HCT116 (cell line): ENCODE data around the gene HBE1. TPM values are rescaled to one million over a fixed set of nuclear protein-coding genes. Genes with fewer than 3 reads are reported as not detected.

Source experiments
- ATAC-seq: fragments of 200-7000 bp; cut with Tn5 transposase; 2 replicates; pipeline ENCODE4 v1.9.1; 2020; ENCODE audit warnings: mild to moderate bottlenecking, moderate library complexity
- BruUV-seq: library from RNA; stranded (reverse); fragments of 400-500 nt; replicated peaks from 2 replicates; lab custom pipeline; 2021; lab: Mats Ljungman, UMichigan
- CTCF ChIA-PET: fragments of 300-600 bp; sonication (Branson Sonifier 250); formaldehyde crosslinking; loops from one replicate; lab custom pipeline; 2021; ENCODE audit warnings: antibody characterized with exemption; lab: Charles Lee
- POLR2A ChIA-PET: fragments of 300-600, 350-600 bp; sonication (Branson Sonifier 250); formaldehyde crosslinking; loops from one replicate; lab custom pipeline; 2021; ENCODE audit warnings: antibody characterized with exemption; lab: Charles Lee
- RAD21 ChIA-PET, 2 experiments: fragments of 300-600 bp; sonication (Branson Sonifier 250); formaldehyde crosslinking; loops; one replicate each; lab custom pipeline; 2023; ENCODE audit warnings: low total read pairs in 2 of 2; ENCODE audit not compliant: uncharacterized antibody in 2 of 2, unreplicated experiment in 2 of 2, low non-redundant PET in 1 of 2; lab: Charles Lee
- DNase-seq: peaks from one replicate; pipeline ENCODE4 v3.0.0-alpha.2; 2010; ENCODE audit warnings: low read depth, low spot score
- H2AFZ ChIP-seq: fragments of 200-600 bp; shearing (Covaris generic), sonication (generic); 2 replicates; pipeline ENCODE4 v1.6.1; 2017; ENCODE audit warnings: low read depth, mixed run types, mixed read lengths, antibody characterized with exemption, low read length; ENCODE audit not compliant: poor library complexity, severe bottlenecking
- H3K27ac ChIP-seq: 2 replicates; pipeline ENCODE4 v1.5.1; 2012; ENCODE audit warnings: low read depth, low read length
- H3K27me3 ChIP-seq: fragments of 200-600 bp; sonication (generic); 2 replicates; pipeline ENCODE4 v1.6.1; 2016; ENCODE audit warnings: mixed run types, low read length, mixed read lengths; ENCODE audit not compliant: insufficient read depth
- H3K36me3 ChIP-seq, 2 experiments: fragments of 200-500 bp in 1 of 2; fragments of 200-600 bp in 1 of 2; sonication (Bioruptor generic) in 1 of 2; sonication (generic) in 1 of 2; 2 replicates each; pipeline versions ENCODE4 v1.5.1 to v1.6.1; 2014 to 2016; ENCODE audit warnings: low read length in 2 of 2, inconsistent platforms in 1 of 2, mixed read lengths in 1 of 2, mixed run types in 1 of 2; ENCODE audit not compliant: insufficient read depth in 2 of 2, control insufficient read depth in 1 of 2
- H3K4me1 ChIP-seq, 2 experiments: fragments of 200-600 bp in 1 of 2; sonication (generic) in 1 of 2; 2 replicates each; pipeline versions ENCODE4 v1.5.1 to v1.6.1; 2012 to 2017; ENCODE audit warnings: low read length in 2 of 2, inconsistent platforms in 1 of 2, mild to moderate bottlenecking in 1 of 2, mixed read lengths in 1 of 2, mixed run types in 1 of 2, moderate library complexity in 1 of 2; ENCODE audit not compliant: insufficient read depth in 2 of 2, control insufficient read depth in 1 of 2
- H3K4me2 ChIP-seq: fragments of 200-600 bp; sonication (generic); 2 replicates; pipeline ENCODE4 v1.6.1; 2017; ENCODE audit warnings: mixed run types, low read length, mixed read lengths
- H3K4me3 ChIP-seq, 2 experiments: fragments of 200-600 bp in 1 of 2; sonication (generic) in 1 of 2; replicated peaks in 1 of 2; 2 replicates each; pipeline ENCODE4 v1.5.1; 2011 to 2016; ENCODE audit warnings: low read length in 2 of 2, control low read depth in 1 of 2, low read depth in 1 of 2, mild to moderate bottlenecking in 1 of 2, mixed read lengths in 1 of 2, mixed run types in 1 of 2
- H3K79me2 ChIP-seq: fragments of 200-600 bp; sonication (generic); 2 replicates; pipeline ENCODE4 v1.6.1; 2017; ENCODE audit warnings: mild to moderate bottlenecking, mixed run types, low read length, moderate library complexity, mixed read lengths; ENCODE audit not compliant: insufficient read depth
- H3K9ac ChIP-seq: fragments of 200-600 bp; sonication (generic); 2 replicates; pipeline ENCODE4 v1.6.1; 2016; ENCODE audit warnings: low read length, mixed read lengths
- H3K9me2 ChIP-seq: fragments of 200-600 bp; sonication (generic), shearing (Covaris generic); 2 replicates; pipeline ENCODE4 v1.6.1; 2017; ENCODE audit warnings: mixed run types, mild to moderate bottlenecking, moderate library complexity; ENCODE audit not compliant: insufficient read depth
- H3K9me3 ChIP-seq, 2 experiments: fragments of 200-500 bp in 1 of 2; fragments of 200-600 bp in 1 of 2; sonication (Bioruptor generic) in 1 of 2; sonication (generic) in 1 of 2; 2 replicates each; pipeline ENCODE4 v1.6.1; 2014 to 2017; ENCODE audit warnings: low read length in 2 of 2, mixed read lengths in 2 of 2, inconsistent platforms in 1 of 2, low read depth in 1 of 2, mild to moderate bottlenecking in 1 of 2, mixed run types in 1 of 2, moderate library complexity in 1 of 2; ENCODE audit not compliant: control insufficient read depth in 1 of 2, insufficient read depth in 1 of 2
- H4K20me1 ChIP-seq: fragments of 200-600 bp; sonication (generic), shearing (Covaris generic); 2 replicates; pipeline ENCODE4 v1.6.1; 2017; ENCODE audit warnings: mixed run types, mild to moderate bottlenecking, moderate library complexity; ENCODE audit not compliant: insufficient read depth
- CBX3 ChIP-seq: IDR thresholded peaks from 2 replicates; pipeline ENCODE4 v1.6.1; 2012; ENCODE audit warnings: low read depth
- CEBPB ChIP-seq: IDR thresholded peaks from 2 replicates; pipeline ENCODE4 v1.6.1; 2012; ENCODE audit warnings: low read depth
- EGR1 ChIP-seq: IDR thresholded peaks from 2 replicates; pipeline ENCODE4 v1.6.1; 2012; ENCODE audit warnings: low read depth
- ELF1 ChIP-seq: IDR thresholded peaks from 2 replicates; pipeline ENCODE4 v1.6.1; 2012; ENCODE audit warnings: low read depth, borderline replicate concordance
- EZH2 ChIP-seq: fragments of 200-600 bp; sonication (generic); IDR thresholded peaks from 2 replicates; pipeline ENCODE4 v1.6.1; 2017; ENCODE audit warnings: antibody characterized with exemption, mixed run types
- EZH2phosphoT487 ChIP-seq: fragments of 200-600 bp; IDR thresholded peaks from 2 replicates; pipeline ENCODE4 v1.6.1; 2018; ENCODE audit warnings: antibody characterized with exemption, borderline replicate concordance
- FOSL1 ChIP-seq: IDR thresholded peaks from 2 replicates; pipeline ENCODE4 v1.6.1; 2012; ENCODE audit warnings: low read depth
- JUND ChIP-seq: IDR thresholded peaks from 2 replicates; pipeline ENCODE4 v1.6.1; 2012
- POLR2A ChIP-seq: IDR thresholded peaks from 2 replicates; pipeline ENCODE4 v1.7.0; 2011; ENCODE audit warnings: borderline replicate concordance; ENCODE audit not compliant: insufficient read depth, insufficient read length; ENCODE audit errors: extremely low read depth
- POLR2AphosphoS5 ChIP-seq: IDR thresholded peaks from 2 replicates; pipeline ENCODE4 v1.6.1; 2011; ENCODE audit warnings: mild to moderate bottlenecking, low read depth, low read length, moderate library complexity
- REST ChIP-seq: IDR thresholded peaks from 2 replicates; pipeline ENCODE4 v1.6.1; 2012; ENCODE audit warnings: low read depth
- ZBTB33 ChIP-seq: IDR thresholded peaks from 2 replicates; pipeline ENCODE4 v1.6.1; 2011; ENCODE audit warnings: mild to moderate bottlenecking, low read length, moderate library complexity; ENCODE audit not compliant: insufficient replicate concordance; ENCODE audit errors: extremely low read depth
- intact Hi-C: fragments of 100-400 bp; cut with micrococcal nuclease; formaldehyde crosslinking; loops from 2 replicates; pipeline ENCODE4 v1.10.0; 2022
- total RNA-seq: library from RNA; stranded (reverse); gene quantifications from one replicate; pipeline ENCODE4 v1.2.1, GENCODE V29; 2021; ENCODE audit not compliant: unreplicated experiment

HBE1 gene
- total RNA-seq, 1 experiment from 2014 or later = 212 TPM

GRCh38 chr11:5230266-5230665, 39.5 kb downstream of the HBE1 start:
- no peak overlapping the region for H3K4me3 ChIP-seq
- ChIA-PET POLR2A (no interaction called here), RAD21 (no interaction called here), CTCF (no interaction called here)
- H2AFZ ChIP-seq = no peak overlapping the region
- no peaks in the 10 kb centered on the region for H3K9me3 ChIP-seq
- no peaks in the 10 kb centered on the region for H3K9me2 ChIP-seq
- no peak overlapping the region for H3K4me2 ChIP-seq
- H3K9ac ChIP-seq = no peak overlapping the region
- no peaks in the 10 kb centered on the region for H4K20me1 ChIP-seq
- no peaks in the 10 kb centered on the region for H3K36me3 ChIP-seq
- no peak overlapping the region for H3K27ac ChIP-seq
- no peaks in the 10 kb centered on the region for H3K4me1 ChIP-seq
- DNase-seq (no peak), ATAC-seq (no peak)
- no TSS peak for BruUV-seq
- intact Hi-C loops = no loop called here
- H3K27me3 ChIP-seq = peaks cover 12% of the 10 kb centered on the region
- H3K79me2 ChIP-seq = no peaks in the 10 kb centered on the region
- no peak for TF ChIP-seq EGR1
- TF ChIP-seq POLR2AphosphoS5 = no peak
- TF ChIP-seq CEBPB = no peak
- no peak for TF ChIP-seq ZBTB33
- no peak for TF ChIP-seq EZH2phosphoT487
- TF ChIP-seq CBX3 = no peak
- no peak for TF ChIP-seq ELF1
- TF ChIP-seq, all 23 proteins: peak for 0

GRCh38 chr11:5229796-5230195, 39.9 kb downstream of the HBE1 start:
- Histone ChIP-seq H3K9me2 (no peaks in the 10 kb centered on the region), H3K36me3 (no peaks in the 10 kb centered on the region), H3K27me3 (peaks cover 8% of the 10 kb centered on the region), H3K4me3 (no peak overlapping the region), H3K4me1 (no peaks in the 10 kb centered on the region), H2AFZ (no peak overlapping the region), H3K27ac (no peak overlapping the region), H3K9me3 (no peaks in the 10 kb centered on the region), H3K79me2 (no peaks in the 10 kb centered on the region), H4K20me1 (no peaks in the 10 kb centered on the region), H3K9ac (no peak overlapping the region), H3K4me2 (no peak overlapping the region)
- intact Hi-C loops = no loop called here
- ChIA-PET RAD21 (no interaction called here), POLR2A (no interaction called here), CTCF (no interaction called here)
- no peak for DNase-seq
- ATAC-seq = no peak
- BruUV-seq = no TSS peak
- no peak for TF ChIP-seq ELF1
- no peak for TF ChIP-seq JUND
- no peak for TF ChIP-seq REST
- TF ChIP-seq POLR2A = no peak
- TF ChIP-seq EZH2 = no peak
- TF ChIP-seq FOSL1 = no peak
